Spleen (tissue), 11 donors: ENCODE measurements around the gene CTBP1. TPM values are rescaled to one million over a fixed set of nuclear protein-coding genes. Genes with fewer than 3 reads are reported as not detected.

Source experiments
- DNase-seq: peaks from one replicate; pipeline ENCODE4 v3.0.0-alpha.2; 2020
- H3K27ac ChIP-seq, 8 donors: fragments of 200-600 bp; sonication (generic) in 7 of 8; 1 replicate in 4 of 8; 2 replicates in 4 of 8; pipeline versions ENCODE4 v1.5.0 to v1.8.0; 2016 to 2021; ENCODE audit warnings: inconsistent platforms in 4 of 8, mild to moderate bottlenecking in 4 of 8, moderate library complexity in 1 of 8
- H3K27me3 ChIP-seq, 7 donors: fragments of 200-600 bp; sonication (generic) in 6 of 7; replicated peaks in 1 of 7; 1 replicate in 4 of 7; 2 replicates in 3 of 7; pipeline versions ENCODE4 v1.5.0 to v1.8.0; 2016 to 2021; ENCODE audit warnings: inconsistent platforms in 3 of 7, mild to moderate bottlenecking in 1 of 7
- H3K36me3 ChIP-seq, 6 donors: fragments of 200-600 bp; sonication (generic) in 5 of 6; 1 replicate in 4 of 6; 2 replicates in 2 of 6; pipeline versions ENCODE4 v1.5.0 to v1.8.0; 2016 to 2021; ENCODE audit warnings: inconsistent platforms in 2 of 6
- H3K4me1 ChIP-seq, 6 donors: fragments of 200-600 bp; sonication (generic) in 5 of 6; 1 replicate in 3 of 6; 2 replicates in 3 of 6; pipeline versions ENCODE4 v1.5.0 to v1.8.0; 2016 to 2021; ENCODE audit warnings: inconsistent platforms in 3 of 6
- H3K4me3 ChIP-seq, 8 donors: fragments of 200-600 bp; sonication (generic) in 7 of 8; 1 replicate in 4 of 8; 2 replicates in 4 of 8; pipeline versions ENCODE4 v1.5.0 to v1.8.0; 2016 to 2021; ENCODE audit warnings: inconsistent platforms in 4 of 8, mild to moderate bottlenecking in 4 of 8, moderate library complexity in 2 of 8
- H3K9me3 ChIP-seq, 8 donors: fragments of 200-600 bp; sonication (generic) in 7 of 8; 1 replicate in 4 of 8; 2 replicates in 4 of 8; pipeline versions ENCODE4 v1.5.0 to v1.8.0; 2016 to 2021; ENCODE audit warnings: inconsistent platforms in 4 of 8
- CTCF ChIP-seq, 11 experiments: fragments of 200-600 bp in 7 of 11; fragments of 450-650 bp in 4 of 11; sonication (generic) in 4 of 11; IDR thresholded peaks in 8 of 11; conservative IDR thresholded peaks in 3 of 11; 1 replicate in 7 of 11; 2 replicates in 4 of 11; pipeline versions ENCODE4 v1.4.0 to v1.8.0; 2016 to 2021; ENCODE audit warnings: antibody characterized with exemption in 11 of 11, inconsistent platforms in 4 of 11, mild to moderate bottlenecking in 1 of 11
- POLR2A ChIP-seq, 3 donors: fragments of 450-650 bp; IDR thresholded peaks; one replicate each; pipeline ENCODE4 v1.5.1; 2017; ENCODE audit warnings: antibody characterized with exemption in 3 of 3, mild to moderate bottlenecking in 1 of 3
- POLR2AphosphoS5 ChIP-seq, 3 donors: sonication (generic); formaldehyde crosslinking; IDR thresholded peaks; one replicate each; pipeline ENCODE4 v1.5.1; 2017; ENCODE audit warnings: antibody characterized with exemption in 3 of 3
- WGBS, 5 donors: extraction: QIAGEN DNeasy Blood & Tissue Kit in 3 of 5; methylation state at CpG; one replicate each; pipeline versions ENCODE4 v1.1.5 to v1.1.7; 2013 to 2018; 5-methylcytosine and 5-hydroxymethylcytosine counted together
- intact Hi-C: fragments of 100-400 bp; cut with DNase I; formaldehyde crosslinking; loops from one replicate; pipeline ENCODE4 v1.15.0; 2023; ENCODE audit warnings: low total_unique reads
- polyA plus RNA-seq, 3 donors: library from polyadenylated mRNA; stranded (reverse); fragments of 200-250 nt; gene quantifications; one replicate each; pipeline ENCODE4 v1.2.1, GENCODE V29; 2013
- total RNA-seq, 7 donors: library from RNA; depleted of rRNA in 3 of 7; stranded (reverse); fragments of >200 nt in 3 of 7; fragmentation: NEBNext Ultra II Directional in 4 of 7; extraction: Animal tissue kit (Norgen Biotek cat#: 25700) in 4 of 7; gene quantifications; one replicate each; pipeline versions ENCODE4 v1.1.0 to v1.2.1, GENCODE V29; 2016 to 2021
- donor health status: healthy with polysubstance abuse.
- donor health status: DM: no; HTN: no; CAD: no; lungs with moderate emphysema.
- donor health status: DM: no; HTN: no; CAD: no.
- donor health status: Bipolar disorder and iron deficiency.
- donor health status: healthy.
- donor health status: DM: no; HTN: no; CAD: no.
- donor health status: DM: yes; HTN: yes; CAD: no.

CTBP1 gene
- total and polyA plus RNA-seq, 10 donors = 101 to 226 (median 187) TPM

- H3K27me3 ChIP-seq = no peaks in the 10 kb centered on the region
- H3K4me1 ChIP-seq = peaks cover 0 to 54% (median 26%) of the 10 kb centered on the region in 6 donors
- intact Hi-C loops = no loop called here
- H3K27ac ChIP-seq = no peak overlapping the region
- TF ChIP-seq POLR2AphosphoS5 (IDR thresholded peaks at IDR 0.05) (no peak), POLR2A (IDR thresholded peaks at IDR 0.05) (no peak), CTCF (IDR thresholded peaks at IDR 0.05 in 8 of 11, conservative IDR thresholded peaks at IDR 0.05 in 3 of 11) (no peak)
- peaks cover 0 to 26% (median 13%) of the 10 kb centered on the region in 8 donors for H3K9me3 ChIP-seq
- no peak overlapping the region for H3K4me3 ChIP-seq
- H3K36me3 ChIP-seq = peaks cover 0 to 3% (median 0%) of the 10 kb centered on the region in 6 donors
- DNase-seq = no peak
- WGBS, 5 donors = 72 to 92% (median 92%) methylated on average over 1 of the region's 1 CpG
Observed at GRCh38 chr4:1179976-1180375, 69.0 kb downstream of the CTBP1 start.

GRCh38 chr4:1179089-1179441 is 69.9 kb downstream of the CTBP1 start:
- peaks cover 0 to 3% (median 0%) of the 10 kb centered on the region in 6 donors for H3K36me3 ChIP-seq
- peaks cover 0 to 45% (median 16%) of the 10 kb centered on the region in 6 donors for H3K4me1 ChIP-seq
- H3K27ac ChIP-seq = no peak overlapping the region
- 79 to 82% (median 80%) methylated on average over 5 to 7 of the region's 7 CpGs for WGBS, 5 donors
- no peak for DNase-seq
- intact Hi-C loops = no loop called here
- H3K4me3 ChIP-seq = no peak overlapping the region
- H3K9me3 ChIP-seq = peaks cover 0 to 26% (median 13%) of the 10 kb centered on the region in 8 donors
- H3K27me3 ChIP-seq = peaks cover 0 to 2% (median 0%) of the 10 kb centered on the region in 7 donors
- TF ChIP-seq CTCF (IDR thresholded peaks at IDR 0.05 in 8 of 11, conservative IDR thresholded peaks at IDR 0.05 in 3 of 11) (no peak), POLR2A (IDR thresholded peaks at IDR 0.05) (no peak), POLR2AphosphoS5 (IDR thresholded peaks at IDR 0.05) (no peak)

- Histone ChIP-seq H3K27me3 (peaks cover 0 to 7% (median 0%) of the 10 kb centered on the region in 7 donors), H3K9me3 (peaks cover 0 to 26% (median 13%) of the 10 kb centered on the region in 8 donors), H3K27ac (no peak overlapping the region), H3K4me1 (peaks cover 0 to 42% (median 14%) of the 10 kb centered on the region in 6 donors), H3K36me3 (peaks cover 0 to 3% (median 0%) of the 10 kb centered on the region in 6 donors), H3K4me3 (no peak overlapping the region)
- WGBS, 5 donors = 83 to 88% (median 86%) methylated on average over 10 to 11 of the region's 11 CpGs
- intact Hi-C loops = no loop called here
- DNase-seq = no peak
- TF ChIP-seq CTCF (IDR thresholded peaks at IDR 0.05 in 8 of 11, conservative IDR thresholded peaks at IDR 0.05 in 3 of 11) (no peak), POLR2AphosphoS5 (IDR thresholded peaks at IDR 0.05) (no peak), POLR2A (IDR thresholded peaks at IDR 0.05) (no peak)
Observed at GRCh38 chr4:1178300-1179088, 70.4 kb downstream of the CTBP1 start.
